ENCODE data around the gene LRRC8B. TPM values are rescaled to one million over a fixed set of nuclear protein-coding genes. Genes with fewer than 3 reads are reported as not detected.

The LRRC8B gene
- total RNA-seq, 2 experiments from 2014 or later, result 4.4 to 9.9 TPM

GRCh38 chr1:89600451-89601224 lies 76.0 kb downstream of the LRRC8B start:
- no peak overlapping the region for H3K27ac ChIP-seq (ENCODE audit: low read depth, low read length, poor library complexity, severe bottlenecking)

GRCh38 chr1:89602871-89603404 lies 78.3 kb downstream of the LRRC8B start:
- intact Hi-C loops (cut with micrococcal nuclease; ENCODE audit: unreplicated experiment), result no loop called here
- Histone ChIP-seq H3K79me2 (ENCODE audit: insufficient read depth, low read depth, low read length) (no peaks in the 10 kb centered on the region), H3K36me3 (ENCODE audit: insufficient read depth, low read length) (no peaks in the 10 kb centered on the region), H3K9me3 (ENCODE audit: low read length) (no peaks in the 10 kb centered on the region), H3K9me2 (ENCODE audit: insufficient read depth, low read length) (no peaks in the 10 kb centered on the region), H3K4me1 (ENCODE audit: insufficient read depth, low read length, poor library complexity, severe bottlenecking) (no peaks in the 10 kb centered on the region), H3K4me2 (ENCODE audit: low read length) (no peak overlapping the region), H3K4me3 (ENCODE audit: low read depth, low read length, poor library complexity, severe bottlenecking) (no peak overlapping the region), H2AFZ (ENCODE audit: low read length) (no peak overlapping the region), H4K20me1 (ENCODE audit: insufficient read depth, low read length) (peaks cover 7% of the 10 kb centered on the region; the same call in 1 of the 2 replicates), H3K27ac (ENCODE audit: low read depth, low read length, poor library complexity, severe bottlenecking) (no peak overlapping the region)
- no peak for DNase-seq (ENCODE audit: low spot score)
- TF ChIP-seq CTCF (conservative IDR thresholded peaks at IDR 0.05; ENCODE audit: low read length) (no peak), EZH2phosphoT487 (IDR thresholded peaks at IDR 0.05; ENCODE audit: borderline replicate concordance, low read depth, low read length) (no peak)
- no TSS peak for BruUV-seq (replicated peaks)
- ChIA-PET POLR2A (interaction anchor here (0.9 to 1.0 kb wide), 2 partner anchors 13 to 85 kb away, joined by 3 read pairs; no protein-coding TSS in a partner anchor), CTCF (ENCODE audit: unreplicated experiment) (no interaction called here)

More at GRCh38 chr1:89600451-89601224, 76.0 kb downstream of the LRRC8B start:
- H3K36me3 ChIP-seq (ENCODE audit: insufficient read depth, low read length), result no peaks in the 10 kb centered on the region
- no peak for DNase-seq (ENCODE audit: low spot score)
- no peaks in the 10 kb centered on the region for H3K9me2 ChIP-seq (ENCODE audit: insufficient read depth, low read length)
- H3K4me1 ChIP-seq (ENCODE audit: insufficient read depth, low read length, poor library complexity, severe bottlenecking), result no peaks in the 10 kb centered on the region
- no peaks in the 10 kb centered on the region for H3K79me2 ChIP-seq (ENCODE audit: insufficient read depth, low read depth, low read length)
- TF ChIP-seq EZH2phosphoT487 (IDR thresholded peaks at IDR 0.05; ENCODE audit: borderline replicate concordance, low read depth, low read length), result no peak
- no peak for TF ChIP-seq CTCF (conservative IDR thresholded peaks at IDR 0.05; ENCODE audit: low read length)
- H3K4me2 ChIP-seq (ENCODE audit: low read length), result no peak overlapping the region
- intact Hi-C loops (cut with micrococcal nuclease; ENCODE audit: unreplicated experiment), result no loop called here
- no peak overlapping the region for H2AFZ ChIP-seq (ENCODE audit: low read length)
- CTCF ChIA-PET (ENCODE audit: unreplicated experiment), result no interaction called here
- BruUV-seq (replicated peaks), result no TSS peak
- H4K20me1 ChIP-seq (ENCODE audit: insufficient read depth, low read length), result peaks cover 7% of the 10 kb centered on the region; the same call in 1 of the 2 replicates
- H3K9me3 ChIP-seq (ENCODE audit: low read length), result no peaks in the 10 kb centered on the region
- POLR2A ChIA-PET, result no interaction called here
- no peak overlapping the region for H3K4me3 ChIP-seq (ENCODE audit: low read depth, low read length, poor library complexity, severe bottlenecking)

Data from OCI-LY7 (cell line).